SU-DHL-6 (cell line): ENCODE results near the gene CBLN1.
"Not testable (repeated sequence)": the region's sequence is repeated elsewhere in the genome, so short reads cannot be mapped to it uniquely, and the experiment has no call there.

Source experiments
- H2AFZ ChIP-seq: fragments of 200-600 bp; sonication (generic); 2 replicates; pipeline ENCODE4 v1.6.1; 2014; ENCODE audit warnings: low read depth, mild to moderate bottlenecking, moderate library complexity, mixed read lengths, antibody characterized with exemption, low read length; ENCODE audit not compliant: severe bottlenecking
- H3F3A ChIP-seq: fragments of 200-600 bp; shearing (Covaris generic); 2 replicates; pipeline ENCODE4 v1.6.0; 2016; ENCODE audit warnings: antibody characterized with exemption, mild to moderate bottlenecking; ENCODE audit not compliant: insufficient read depth
- H3K27ac ChIP-seq: fragments of 200-600 bp; sonication (generic); 2 replicates; pipeline ENCODE4 v1.5.1; 2016; ENCODE audit warnings: low read depth, mild to moderate bottlenecking, low read length, moderate library complexity, mixed read lengths
- H3K27me3 ChIP-seq: fragments of 200-600 bp; sonication (generic), shearing (Covaris generic); 2 replicates; pipeline ENCODE4 v1.6.0; 2014; ENCODE audit warnings: mild to moderate bottlenecking, low read length
- H3K36me3 ChIP-seq: fragments of 200-600 bp; sonication (generic); 2 replicates; pipeline ENCODE4 v1.6.1; 2014; ENCODE audit warnings: mild to moderate bottlenecking, low read length, mixed read lengths
- H3K4me2 ChIP-seq: fragments of 300-600, 200-600 bp; shearing (Covaris generic), sonication (generic); 2 replicates; pipeline ENCODE4 v1.6.0; 2014; ENCODE audit warnings: low read length, low read depth, mild to moderate bottlenecking; ENCODE audit not compliant: poor library complexity, severe bottlenecking
- H3K4me3 ChIP-seq: fragments of 200-600 bp; sonication (generic); 2 replicates; pipeline ENCODE4 v1.5.1; 2014; ENCODE audit warnings: antibody characterized with exemption, low read length, mild to moderate bottlenecking, mixed read lengths; ENCODE audit not compliant: insufficient read depth, poor library complexity, severe bottlenecking
- H3K79me2 ChIP-seq: fragments of 200-600 bp; sonication (generic); 2 replicates; pipeline ENCODE4 v1.6.1; 2014; ENCODE audit warnings: mild to moderate bottlenecking, low read length, moderate library complexity; ENCODE audit not compliant: insufficient read depth
- H3K9ac ChIP-seq: fragments of 200-600 bp; sonication (generic); 2 replicates; pipeline ENCODE4 v1.7.0; 2014; ENCODE audit warnings: mild to moderate bottlenecking, low read length
- H3K9me2 ChIP-seq: fragments of 200-600 bp; sonication (generic); replicated peaks from 2 replicates; pipeline ENCODE4 v1.6.1; 2014; ENCODE audit warnings: low read length; ENCODE audit not compliant: insufficient read depth
- H3K9me3 ChIP-seq: fragments of 200-600 bp; sonication (generic); 2 replicates; pipeline ENCODE4 v1.6.1; 2014; ENCODE audit warnings: low read length, mixed read lengths; ENCODE audit not compliant: insufficient read depth
- H4K20me1 ChIP-seq: fragments of 200-600 bp; sonication (generic); 2 replicates; pipeline ENCODE4 v1.6.1; 2014; ENCODE audit warnings: low read depth, mild to moderate bottlenecking, antibody characterized with exemption, low read length, moderate library complexity, mixed read lengths
- CTCF ChIP-seq: fragments of 200-600 bp; sonication (generic); IDR thresholded peaks from one replicate; pipeline ENCODE4 v1.5.1; 2017; ENCODE audit warnings: antibody characterized with exemption, mild to moderate bottlenecking, low read length, moderate library complexity; ENCODE audit not compliant: insufficient read depth, poor library complexity, severe bottlenecking
- EZH2phosphoT487 ChIP-seq: fragments of 200-600 bp; sonication (generic), shearing (Covaris generic); conservative IDR thresholded peaks from 2 replicates; pipeline ENCODE4 v1.6.1; 2018; ENCODE audit warnings: mild to moderate bottlenecking, antibody characterized with exemption, low read length, moderate library complexity, mixed read lengths

Gene CBLN1

GRCh38 chr16:49259330-49259729 is 22.3 kb downstream of the CBLN1 start:
- H3K27ac ChIP-seq: no peak overlapping the region
- no peaks in the 10 kb centered on the region for H3K79me2 ChIP-seq
- no peak overlapping the region for H3K9ac ChIP-seq
- H3F3A ChIP-seq: no peaks in the 10 kb centered on the region
- no peak overlapping the region for H2AFZ ChIP-seq
- no peak overlapping the region for H3K4me3 ChIP-seq
- TF ChIP-seq EZH2phosphoT487: no peak
- no peak for TF ChIP-seq CTCF
- no peaks in the 10 kb centered on the region for H4K20me1 ChIP-seq
- H3K27me3 ChIP-seq: 0 out of 2 replicates have a peak, but pooled peaks cover 2% of the 10 kb centered on the region
- H3K9me2 ChIP-seq: no peaks in the 10 kb centered on the region
- H3K4me2 ChIP-seq: no peak overlapping the region
- no peaks in the 10 kb centered on the region for H3K9me3 ChIP-seq
- H3K36me3 ChIP-seq: no peaks in the 10 kb centered on the region

- H3K4me2 ChIP-seq: no peak overlapping the region
- H3K27ac ChIP-seq: no peak overlapping the region
- H3K9ac ChIP-seq: no peak overlapping the region
- no peak for TF ChIP-seq CTCF
- no peaks in the 10 kb centered on the region for H3K79me2 ChIP-seq
- H3K9me3 ChIP-seq: no peaks in the 10 kb centered on the region
- H4K20me1 ChIP-seq: no peaks in the 10 kb centered on the region
- H2AFZ ChIP-seq: no peak overlapping the region
- H3K27me3 ChIP-seq: no peaks in the 10 kb centered on the region
- no peaks in the 10 kb centered on the region for H3K9me2 ChIP-seq
- H3K36me3 ChIP-seq: no peaks in the 10 kb centered on the region
- H3F3A ChIP-seq: no peaks in the 10 kb centered on the region
- H3K4me3 ChIP-seq: no peak overlapping the region
Observed at GRCh38 chr16:49250689-49251088, 30.9 kb downstream of the CBLN1 start.

GRCh38 chr16:49248227-49248626 is 33.4 kb downstream of the CBLN1 start:
- H3K27me3 ChIP-seq: no peaks in the 10 kb centered on the region
- H3K9ac ChIP-seq: no peak overlapping the region
- no peak overlapping the region for H3K27ac ChIP-seq
- H3F3A ChIP-seq: no peaks in the 10 kb centered on the region
- H3K9me3 ChIP-seq: no peaks in the 10 kb centered on the region
- H4K20me1 ChIP-seq: no peaks in the 10 kb centered on the region
- no peak overlapping the region for H2AFZ ChIP-seq
- H3K9me2 ChIP-seq: no peaks in the 10 kb centered on the region
- no peaks in the 10 kb centered on the region for H3K36me3 ChIP-seq
- no peak overlapping the region for H3K4me2 ChIP-seq
- H3K4me3 ChIP-seq: no peak overlapping the region
- H3K79me2 ChIP-seq: no peaks in the 10 kb centered on the region
- no peak for TF ChIP-seq EZH2phosphoT487
- TF ChIP-seq CTCF: no peak

- H3K9ac ChIP-seq: no peak overlapping the region
- no peaks in the 10 kb centered on the region for H3K9me3 ChIP-seq
- no peaks in the 10 kb centered on the region for H3F3A ChIP-seq
- no peaks in the 10 kb centered on the region for H3K27me3 ChIP-seq
- H3K9me2 ChIP-seq: no peaks in the 10 kb centered on the region
- no peaks in the 10 kb centered on the region for H4K20me1 ChIP-seq
- no peaks in the 10 kb centered on the region for H3K36me3 ChIP-seq
- no peak overlapping the region for H3K4me2 ChIP-seq
- no peaks in the 10 kb centered on the region for H3K79me2 ChIP-seq
- no peak overlapping the region for H3K4me3 ChIP-seq
- H2AFZ ChIP-seq: no peak overlapping the region
- H3K27ac ChIP-seq: no peak overlapping the region
- TF ChIP-seq CTCF (no peak), EZH2phosphoT487 (no peak)
Observed at GRCh38 chr16:49236216-49236615, 45.4 kb downstream of the CBLN1 start.

- H3K9me2 ChIP-seq, H3K79me2 ChIP-seq, H3K4me2 ChIP-seq, H2AFZ ChIP-seq, H3K9me3 ChIP-seq, H3K4me3 ChIP-seq, H3F3A ChIP-seq, H3K9ac ChIP-seq, H4K20me1 ChIP-seq, H3K27ac ChIP-seq, H3K36me3 ChIP-seq, H3K27me3 ChIP-seq: not testable (repeated sequence)
Observed at GRCh38 chr16:49228335-49228734, 53.3 kb downstream of the CBLN1 start.
